A549 (cell line): ENCODE measurements around the gene GSTM1. TPM values are rescaled to one million over a fixed set of nuclear protein-coding genes. Genes with fewer than 3 reads are reported as not detected.
"Not testable (repeated sequence)": the region's sequence is repeated elsewhere in the genome, so short reads cannot be mapped to it uniquely, and the experiment has no call there.

Experiments
- ATAC-seq, 2 experiments: fragments of 200-7000 bp in 1 of 2; fragments of >200 bp in 1 of 2; cut with Nextera tagmentation in 1 of 2; cut with Tn5 transposase in 1 of 2; 3 replicates each; pipeline versions ENCODE4 v1.8.0 to v1.9.1; 2018 to 2020; ENCODE audit warnings: mild to moderate bottlenecking in 1 of 2, moderate library complexity in 1 of 2
- CTCF ChIA-PET: fragments of 300-600 bp; sonication (Branson Sonifier 250); formaldehyde crosslinking; extraction: SDS; loops from one replicate; lab custom pipeline; 2021; ENCODE audit warnings: antibody characterized with exemption, inconsistent platforms; lab: Yijun Ruan, JAX
- POLR2A ChIA-PET: fragments of 350-600 bp; formaldehyde crosslinking; extraction: SDS; loops from one replicate; lab custom pipeline; 2021; ENCODE audit warnings: antibody characterized with exemption, inconsistent platforms; lab: Yijun Ruan, JAX
- DNase-seq, 2 experiments: peaks; one replicate each; pipeline versions ENCODE4 v3.0.0 to v3.0.0-alpha.2; 2011 to 2016; ENCODE audit warnings: low read depth in 1 of 2, low spot score in 1 of 2
- FAIRE-seq: peaks from 2 replicates; lab custom pipeline; 2011; peaks lifted over from hg19 to GRCh38; lab: Jason Lieb, UNC
- H3K27ac ChIP-seq, 2 experiments: fragments of >200 bp; sonication (Bioruptor Twin); formaldehyde crosslinking; 3 replicates each; pipeline ENCODE4 v1.5.1; 2016 to 2017
- H3K4me1 ChIP-seq: fragments of >200 bp; sonication (Bioruptor Twin); formaldehyde crosslinking; 3 replicates; pipeline ENCODE4 v1.6.1; 2016
- H3K4me2 ChIP-seq: fragments of >200 bp; sonication (Bioruptor Twin); formaldehyde crosslinking; 3 replicates; pipeline ENCODE4 v1.6.1; 2016
- H3K4me3 ChIP-seq: fragments of >200 bp; sonication (Bioruptor Twin); formaldehyde crosslinking; 3 replicates; pipeline ENCODE4 v1.5.1; 2016
- H3K9me3 ChIP-seq: fragments of >200 bp; sonication (Bioruptor Twin); formaldehyde crosslinking; 3 replicates; pipeline ENCODE4 v1.6.1; 2016
- BCL3 ChIP-seq: fragments of >200 bp; sonication (Bioruptor Twin); formaldehyde crosslinking; IDR thresholded peaks from 3 replicates; pipeline ENCODE4 v1.6.1; 2016
- CHD4 ChIP-seq: fragments of 200-600 bp; sonication (generic); IDR thresholded peaks from 2 replicates; pipeline ENCODE4 v1.6.1; 2016; ENCODE audit warnings: antibody characterized with exemption, mild to moderate bottlenecking, borderline replicate concordance
- EHMT2 ChIP-seq: fragments of 200-600 bp; sonication (generic); IDR thresholded peaks from 2 replicates; pipeline ENCODE4 v1.6.1; 2016; ENCODE audit warnings: antibody characterized with exemption, low read depth, mild to moderate bottlenecking, moderate library complexity
- RAD21 ChIP-seq, 2 experiments: fragments of >200 bp in 1 of 2; sonication (Bioruptor Twin) in 1 of 2; formaldehyde crosslinking in 1 of 2; IDR thresholded peaks in 1 of 2; conservative IDR thresholded peaks in 1 of 2; 2 replicates in 1 of 2; 3 replicates in 1 of 2; pipeline ENCODE4 v1.6.1; 2012 to 2018; ENCODE audit warnings: inconsistent platforms in 1 of 2
- RFX5 ChIP-seq: fragments of 450-650 bp; IDR thresholded peaks from 2 replicates; pipeline ENCODE4 v1.7.1; 2014; ENCODE audit warnings: antibody characterized with exemption, mild to moderate bottlenecking, moderate library complexity
- SREBF2 ChIP-seq: fragments of 450-650 bp; IDR thresholded peaks from 2 replicates; pipeline ENCODE4 v1.6.1; 2014; ENCODE audit warnings: mild to moderate bottlenecking, moderate library complexity
- TFCP2L1 ChIP-seq: fragments of 250-450 bp; sonication (Bioruptor Pico); IDR thresholded peaks from 2 replicates; pipeline ENCODE4 v1.5.0; 2021; ENCODE audit warnings: mild to moderate bottlenecking
- ZNF302 ChIP-seq: fragments of 250-450 bp; sonication (Bioruptor Pico); IDR thresholded peaks from 2 replicates; pipeline ENCODE4 v1.9.0; 2021; ENCODE audit warnings: inconsistent platforms, mild to moderate bottlenecking, moderate library complexity
- ZSCAN20 ChIP-seq: fragments of 250-450 bp; sonication (Bioruptor Pico); IDR thresholded peaks from 2 replicates; pipeline ENCODE4 v1.8.0; 2022; ENCODE audit warnings: mild to moderate bottlenecking, moderate library complexity
- WGBS: methylation state at CpG from one replicate; pipeline ENCODE4 v1.1.6; 2017; ENCODE audit errors: missing lambda C conversion rate; 5-methylcytosine and 5-hydroxymethylcytosine counted together
- polyA plus RNA-seq, 4 experiments: library from polyadenylated mRNA; depleted of rRNA in 3 of 4; stranded (reverse); fragments of >200 nt; fragmentation: RNase III in 1 of 4; extraction: RNeasy Plus Mini Kit Qiagen cat#74134 plus additional on column Dnase treatment in 1 of 4; gene quantifications; 2 replicates in 3 of 4; 3 replicates in 1 of 4; pipeline ENCODE4 v1.2.3, GENCODE V29; 2011 to 2017
- TF ChIP-seq, protein P1 (sequence below): fragments of 250-450 bp; sonication (Bioruptor Pico); IDR thresholded peaks from 2 replicates; pipeline ENCODE4 v1.5.0; 2020; ENCODE audit warnings: low read depth, mild to moderate bottlenecking, moderate library complexity
- TF ChIP-seq, protein P2 (sequence below): fragments of 250-450 bp; sonication (Bioruptor Pico); IDR thresholded peaks from 2 replicates; pipeline ENCODE4 v1.5.0; 2021; ENCODE audit warnings: mild to moderate bottlenecking, moderate library complexity, borderline replicate concordance
- TF ChIP-seq, protein P3 (sequence below): IDR thresholded peaks from 2 replicates; pipeline ENCODE4 v1.6.1; 2012

Gene GSTM1
- polyA plus RNA-seq, 2 of the 4 experiments (the other 2 are of a cell fraction) = not detected

DNA sequence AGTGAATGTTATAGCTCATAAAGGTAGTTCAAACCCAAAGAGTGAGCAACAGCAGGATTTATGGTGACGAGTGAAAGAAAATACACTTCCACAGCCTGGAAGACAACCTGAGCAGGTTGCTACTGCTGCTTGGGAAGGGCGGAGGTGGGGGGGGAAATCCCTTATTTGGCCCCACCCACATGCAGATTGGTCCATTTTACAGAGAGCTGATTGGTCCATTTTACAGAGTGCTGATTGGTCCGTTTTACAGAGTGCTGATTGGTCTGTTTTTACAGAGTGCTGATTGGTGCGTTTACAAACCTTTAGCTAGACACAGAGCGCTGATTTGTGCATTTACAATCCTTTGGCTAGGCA is 17.7 kb upstream of the GSTM1 start:
- CTCF ChIA-PET, ATAC-seq, DNase-seq, H3K27ac ChIP-seq, H3K4me1 ChIP-seq, FAIRE-seq, H3K4me3 ChIP-seq, H3K4me2 ChIP-seq, H3K9me3 ChIP-seq: not testable (repeated sequence)
- WGBS = 81% methylated on average over 5 of the region's 5 CpGs
- POLR2A ChIA-PET = interaction anchor here (0.6 kb wide), 1 partner anchor 50 kb away, joined by 3 read pairs; no protein-coding TSS in a partner anchor

- no peak for FAIRE-seq
- no peak overlapping the region for H3K4me3 ChIP-seq
- H3K27ac ChIP-seq = no peak overlapping the region
- H3K4me1 ChIP-seq = no peaks in the 10 kb centered on the region
- no peak for ATAC-seq
- WGBS = 68% methylated on average over 4 of the region's 5 CpGs
- H3K9me3 ChIP-seq = no peaks in the 10 kb centered on the region
- TF ChIP-seq, protein P1, sequence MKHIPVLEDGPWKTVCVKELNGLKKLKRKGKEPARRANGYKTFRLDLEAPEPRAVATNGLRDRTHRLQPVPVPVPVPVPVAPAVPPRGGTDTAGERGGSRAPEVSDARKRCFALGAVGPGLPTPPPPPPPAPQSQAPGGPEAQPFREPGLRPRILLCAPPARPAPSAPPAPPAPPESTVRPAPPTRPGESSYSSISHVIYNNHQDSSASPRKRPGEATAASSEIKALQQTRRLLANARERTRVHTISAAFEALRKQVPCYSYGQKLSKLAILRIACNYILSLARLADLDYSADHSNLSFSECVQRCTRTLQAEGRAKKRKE = no peak
- TF ChIP-seq, protein P2, sequence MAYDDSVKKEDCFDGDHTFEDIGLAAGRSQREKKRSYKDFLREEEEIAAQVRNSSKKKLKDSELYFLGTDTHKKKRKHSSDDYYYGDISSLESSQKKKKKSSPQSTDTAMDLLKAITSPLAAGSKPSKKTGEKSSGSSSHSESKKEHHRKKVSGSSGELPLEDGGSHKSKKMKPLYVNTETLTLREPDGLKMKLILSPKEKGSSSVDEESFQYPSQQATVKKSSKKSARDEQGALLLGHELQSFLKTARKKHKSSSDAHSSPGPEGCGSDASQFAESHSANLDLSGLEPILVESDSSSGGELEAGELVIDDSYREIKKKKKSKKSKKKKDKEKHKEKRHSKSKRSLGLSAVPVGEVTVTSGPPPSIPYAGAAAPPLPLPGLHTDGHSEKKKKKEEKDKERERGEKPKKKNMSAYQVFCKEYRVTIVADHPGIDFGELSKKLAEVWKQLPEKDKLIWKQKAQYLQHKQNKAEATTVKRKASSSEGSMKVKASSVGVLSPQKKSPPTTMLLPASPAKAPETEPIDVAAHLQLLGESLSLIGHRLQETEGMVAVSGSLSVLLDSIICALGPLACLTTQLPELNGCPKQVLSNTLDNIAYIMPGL (CRISPR knock-in tag) = no peak
- no peak for TF ChIP-seq ZNF302 (CRISPR knock-in tag)
- no peak for TF ChIP-seq BCL3
- TF ChIP-seq CHD4 = no peak
- TF ChIP-seq TFCP2L1 = no peak
- no peak for TF ChIP-seq SREBF2
- TF ChIP-seq RFX5 = no peak
- no peak for TF ChIP-seq EHMT2
- TF ChIP-seq ZSCAN20 (CRISPR knock-in tag) = no peak
- TF ChIP-seq, protein P3, sequence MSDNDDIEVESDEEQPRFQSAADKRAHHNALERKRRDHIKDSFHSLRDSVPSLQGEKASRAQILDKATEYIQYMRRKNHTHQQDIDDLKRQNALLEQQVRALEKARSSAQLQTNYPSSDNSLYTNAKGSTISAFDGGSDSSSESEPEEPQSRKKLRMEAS = no peak
- TF ChIP-seq RAD21 (conservative IDR thresholded peaks at IDR 0.05 in 1 of 2, IDR thresholded peaks at IDR 0.05 in 1 of 2) = no peak
- TF ChIP-seq, all 56 proteins: peak for 0
- DNase-seq = no peak
- CTCF ChIA-PET = interaction anchor here (1.5 kb wide), 1 partner anchor 313 kb away, joined by 4 read pairs; no protein-coding TSS in a partner anchor
- H3K4me2 ChIP-seq = no peak overlapping the region
- POLR2A ChIA-PET = no interaction called here
Observed at GRCh38 chr1:109671067-109671466, 16.6 kb upstream of the GSTM1 start.

- ATAC-seq, H3K4me1 ChIP-seq, DNase-seq, CTCF ChIA-PET, H3K27ac ChIP-seq, POLR2A ChIA-PET, H3K4me3 ChIP-seq, H3K4me2 ChIP-seq, H3K9me3 ChIP-seq, FAIRE-seq: not testable (repeated sequence)
- WGBS = 89% methylated on average over 2 of the region's 2 CpGs
Observed at GRCh38 chr1:109673861-109674260, 13.8 kb upstream of the GSTM1 start.

- H3K4me1 ChIP-seq, POLR2A ChIA-PET, CTCF ChIA-PET, H3K4me3 ChIP-seq, H3K4me2 ChIP-seq, ATAC-seq, FAIRE-seq, H3K9me3 ChIP-seq, DNase-seq, H3K27ac ChIP-seq: not testable (repeated sequence)
- WGBS = 89% methylated on average over 3 of the region's 3 CpGs
Observed at GRCh38 chr1:109676683-109677381, 10.8 kb upstream of the GSTM1 start.
